Tibial nerve (tissue), 4 donors: ENCODE data around the gene IL17RE. TPM values are rescaled to one million over a fixed set of nuclear protein-coding genes. Genes with fewer than 3 reads are reported as not detected.
"Not testable (repeated sequence)": the region's sequence is repeated elsewhere in the genome, so short reads cannot be mapped to it uniquely, and the experiment has no call there.

Source experiments
- DNase-seq, 2 donors: peaks; one replicate each; pipeline ENCODE4 v3.0.0-alpha.2; 2019; ENCODE audit warnings: low spot score in 2 of 2
- H3K27ac ChIP-seq, 4 donors: fragments of 200-600 bp; sonication (generic) in 3 of 4; one replicate each; pipeline ENCODE4 v1.5.1; 2017 to 2019; ENCODE audit warnings: mild to moderate bottlenecking in 1 of 4
- H3K27me3 ChIP-seq, 2 donors: fragments of 200-600 bp; sonication (generic) in 1 of 2; one replicate each; pipeline versions ENCODE4 v1.5.1 to v1.6.0; 2017 to 2019
- H3K36me3 ChIP-seq, 3 donors: fragments of 200-600 bp; sonication (generic); one replicate each; pipeline ENCODE4 v1.5.1; 2018 to 2019
- H3K4me1 ChIP-seq, 4 donors: fragments of 200-600 bp; sonication (generic) in 3 of 4; one replicate each; pipeline ENCODE4 v1.5.1; 2017 to 2019
- H3K4me3 ChIP-seq, 4 donors: fragments of 200-600 bp; sonication (generic) in 3 of 4; one replicate each; pipeline ENCODE4 v1.5.1; 2017 to 2019; ENCODE audit warnings: mild to moderate bottlenecking in 1 of 4, moderate library complexity in 1 of 4
- H3K9me3 ChIP-seq, 4 donors: fragments of 200-600 bp; sonication (generic) in 3 of 4; one replicate each; pipeline ENCODE4 v1.5.1; 2017 to 2019
- CTCF ChIP-seq, 5 experiments: fragments of 200-600 bp in 3 of 5; fragments of 450-650 bp in 2 of 5; sonication (generic) in 3 of 5; IDR thresholded peaks; one replicate each; pipeline ENCODE4 v1.5.1; 2016 to 2019; ENCODE audit warnings: antibody characterized with exemption in 5 of 5, mild to moderate bottlenecking in 3 of 5, moderate library complexity in 2 of 5
- EP300 ChIP-seq, 2 donors: sonication (generic); formaldehyde crosslinking; IDR thresholded peaks; one replicate each; pipeline ENCODE4 v1.6.1; 2017; ENCODE audit warnings: antibody characterized with exemption in 2 of 2, mild to moderate bottlenecking in 1 of 2
- POLR2A ChIP-seq, 2 donors: fragments of 450-650 bp; IDR thresholded peaks; one replicate each; pipeline ENCODE4 v1.6.1; 2017; ENCODE audit warnings: antibody characterized with exemption in 2 of 2, mild to moderate bottlenecking in 2 of 2, moderate library complexity in 2 of 2
- WGBS, 2 donors: methylation state at CpG; one replicate each; pipeline ENCODE4 v1.1.5; 2018; 5-methylcytosine and 5-hydroxymethylcytosine counted together
- total RNA-seq, 4 donors: library from RNA; depleted of rRNA; stranded (reverse); fragments of >200 nt; gene quantifications; one replicate each; pipeline ENCODE4 v1.1.0, GENCODE V29; 2016

The IL17RE gene
- total RNA-seq, 4 donors from 2014 or later = 0.59 to 10.1 (median 5.6) TPM

- no peak overlapping the region for H3K27ac ChIP-seq
- 78 to 81% methylated on average over 5 of the region's 5 CpGs for WGBS, 2 donors
Observed at GRCh38 chr3:9935966-9936510, 33.4 kb downstream of the IL17RE start.

GRCh38 chr3:9937486-9938238 is 35.0 kb downstream of the IL17RE start:
- no peak for DNase-seq
- peaks cover 0 to 49% (median 0%) of the 10 kb centered on the region in 3 donors for H3K36me3 ChIP-seq
- TF ChIP-seq CTCF (IDR thresholded peaks at IDR 0.05) = no peak
- no peak for TF ChIP-seq EP300 (IDR thresholded peaks at IDR 0.05)
- TF ChIP-seq POLR2A (IDR thresholded peaks at IDR 0.05) = no peak
- H3K4me1 ChIP-seq = peaks cover 5 to 30% (median 15%) of the 10 kb centered on the region in 4 donors
- no peak overlapping the region for H3K27ac ChIP-seq
- H3K27me3 ChIP-seq = no peaks in the 10 kb centered on the region
- H3K4me3 ChIP-seq = no peak overlapping the region
- WGBS, 2 donors = 92 to 94% methylated on average over 13 of the region's 13 CpGs
- H3K9me3 ChIP-seq = no peaks in the 10 kb centered on the region

More at GRCh38 chr3:9935966-9936510, 33.4 kb downstream of the IL17RE start:
- H3K27me3 ChIP-seq = no peaks in the 10 kb centered on the region
- TF ChIP-seq CTCF (IDR thresholded peaks at IDR 0.05) = no peak
- no peak for TF ChIP-seq EP300 (IDR thresholded peaks at IDR 0.05)
- TF ChIP-seq POLR2A (IDR thresholded peaks at IDR 0.05) = no peak
- H3K36me3 ChIP-seq = peaks cover 0 to 37% (median 0%) of the 10 kb centered on the region in 3 donors
- H3K9me3 ChIP-seq = no peaks in the 10 kb centered on the region
- peaks cover 5 to 39% (median 18%) of the 10 kb centered on the region in 4 donors for H3K4me1 ChIP-seq
- DNase-seq = no peak
- no peak overlapping the region for H3K4me3 ChIP-seq

GRCh38 chr3:9938966-9939365 is 36.3 kb downstream of the IL17RE start:
- DNase-seq = no peak
- Histone ChIP-seq H3K27me3 (no peaks in the 10 kb centered on the region), H3K4me3 (no peak overlapping the region), H3K27ac (no peak overlapping the region), H3K36me3 (peaks cover 0 to 62% (median 0%) of the 10 kb centered on the region in 3 donors), H3K4me1 (peaks cover 5 to 23% (median 15%) of the 10 kb centered on the region in 4 donors), H3K9me3 (no peaks in the 10 kb centered on the region)
- WGBS, 2 donors = 85 to 94% methylated on average over 2 of the region's 2 CpGs
- TF ChIP-seq POLR2A (IDR thresholded peaks at IDR 0.05) (no peak), CTCF (IDR thresholded peaks at IDR 0.05) (no peak), EP300 (IDR thresholded peaks at IDR 0.05) (no peak)

- not testable (repeated sequence) for H3K27ac ChIP-seq, H3K27me3 ChIP-seq, H3K4me3 ChIP-seq, DNase-seq, H3K9me3 ChIP-seq
- Histone ChIP-seq H3K4me1 (peaks cover under 1 to 14% (median 9%) of the 10 kb centered on the region in 4 donors), H3K36me3 (peaks cover 0 to 71% (median 0%) of the 10 kb centered on the region in 3 donors)
- 88 to 94% methylated on average over 18 to 26 of the region's 32 CpGs for WGBS, 2 donors
Observed at GRCh38 chr3:9939906-9940305, 37.3 kb downstream of the IL17RE start.

- Histone ChIP-seq H3K36me3 (peaks cover 0 to 64% (median 0%) of the 10 kb centered on the region in 3 donors), H3K4me3 (no peak overlapping the region), H3K9me3 (no peaks in the 10 kb centered on the region), H3K4me1 (peaks cover 0 to 14% (median 3%) of the 10 kb centered on the region in 4 donors), H3K27ac (no peak overlapping the region), H3K27me3 (no peaks in the 10 kb centered on the region)
- no peak for TF ChIP-seq CTCF (IDR thresholded peaks at IDR 0.05)
- TF ChIP-seq POLR2A (IDR thresholded peaks at IDR 0.05) = no peak
- no peak for TF ChIP-seq EP300 (IDR thresholded peaks at IDR 0.05)
- DNase-seq = no peak
- WGBS, 2 donors = 91 to 92% methylated on average over 7 to 10 of the region's 10 CpGs
Observed at GRCh38 chr3:9940746-9941145, 38.1 kb downstream of the IL17RE start.
